COLO668 (cell line): ENCODE data around the gene STARD8.

Experiments used
- DNase-seq: peaks from one replicate; lab custom pipeline; 2025; ENCODE audit not compliant: unreplicated experiment; lab: John Stamatoyannopoulos, UW

Gene STARD8

DNA sequence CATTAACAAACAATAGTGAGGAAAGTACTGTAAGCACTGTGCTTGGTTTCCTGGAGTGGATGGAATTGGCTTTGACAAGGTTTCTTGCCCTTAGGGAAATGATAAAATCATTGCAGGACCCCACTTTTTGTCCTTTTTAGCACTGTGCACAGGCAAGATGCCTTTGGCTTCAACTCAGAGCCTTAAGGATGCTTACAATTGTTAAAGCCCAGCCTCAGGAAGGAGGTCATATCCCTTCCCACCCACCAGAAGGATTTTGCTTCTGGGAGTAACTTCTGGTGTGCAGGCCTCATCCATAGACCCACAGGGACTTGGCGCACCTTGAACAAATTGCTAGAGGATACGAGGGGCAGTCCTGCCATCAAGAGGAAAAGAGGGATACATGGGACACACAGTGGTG, 44.5 kb downstream of the STARD8 start:
- no peak for DNase-seq

DNA sequence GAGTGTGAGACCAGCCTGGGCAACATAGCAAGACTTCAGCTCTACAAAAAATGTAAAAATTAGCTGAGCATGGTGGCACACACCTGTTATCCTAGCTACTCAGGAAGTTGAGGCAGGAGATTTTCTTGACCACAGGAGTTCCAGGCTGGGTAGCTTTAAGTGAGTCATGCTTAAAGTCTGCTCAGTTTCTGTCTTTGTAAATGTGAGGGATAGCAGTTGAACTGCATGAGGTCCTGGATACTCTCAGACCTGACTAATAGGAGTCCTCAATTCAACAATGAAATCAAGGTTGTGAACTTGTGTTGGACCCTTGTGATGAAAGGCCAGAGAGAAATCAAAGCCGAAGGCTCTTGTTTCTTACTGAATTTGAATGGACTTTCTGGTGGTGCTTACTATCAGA, 45.2 kb downstream of the STARD8 start:
- no peak for DNase-seq

DNA sequence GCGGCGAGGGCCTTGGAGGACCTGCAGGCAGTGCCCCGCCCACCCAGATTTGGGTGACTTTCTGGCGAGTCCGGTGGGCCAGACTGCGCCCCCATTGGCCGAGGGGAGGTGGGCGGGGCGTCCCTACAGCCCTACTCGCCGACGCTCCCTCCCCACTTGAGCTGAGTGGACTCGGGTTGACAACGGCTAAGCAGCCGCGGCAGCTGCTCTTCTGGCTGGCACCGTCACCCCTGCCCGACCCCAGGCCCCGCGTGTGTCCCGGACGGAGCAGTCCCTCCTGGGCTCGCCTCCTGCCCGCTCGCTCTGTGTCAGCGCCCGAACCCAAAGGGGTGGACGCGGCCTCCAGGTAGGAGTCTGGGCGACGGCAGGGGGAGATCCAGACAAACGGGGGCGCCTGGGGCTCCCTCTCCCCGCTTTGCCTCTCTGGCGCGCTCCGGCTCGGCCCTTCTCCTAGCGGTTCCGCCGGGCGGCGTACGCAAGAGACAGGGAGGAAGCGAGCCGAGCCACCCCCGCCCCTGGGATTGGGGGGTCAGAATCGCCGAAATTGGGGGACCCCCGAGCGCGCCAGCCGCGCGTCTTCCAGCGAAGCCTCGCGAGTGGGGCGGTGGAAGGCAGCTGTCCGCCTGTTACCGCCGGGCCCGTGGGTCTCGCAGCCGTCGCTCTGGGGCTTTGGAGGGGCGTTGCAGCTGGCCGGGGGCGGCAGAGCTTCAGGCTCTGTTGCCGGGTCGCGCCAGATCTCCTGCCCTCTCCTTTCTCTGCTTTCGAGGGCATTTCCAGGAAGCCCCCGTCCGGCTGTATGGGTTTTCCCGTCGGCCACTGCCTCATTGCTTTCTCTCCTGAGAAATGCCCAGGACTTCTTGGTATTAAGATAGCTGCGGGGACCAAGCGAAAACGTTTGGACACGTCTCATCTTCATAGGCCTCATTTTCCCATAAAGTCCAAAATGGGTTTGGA, 46.3 kb downstream of the STARD8 start:
- no peak for DNase-seq

DNA sequence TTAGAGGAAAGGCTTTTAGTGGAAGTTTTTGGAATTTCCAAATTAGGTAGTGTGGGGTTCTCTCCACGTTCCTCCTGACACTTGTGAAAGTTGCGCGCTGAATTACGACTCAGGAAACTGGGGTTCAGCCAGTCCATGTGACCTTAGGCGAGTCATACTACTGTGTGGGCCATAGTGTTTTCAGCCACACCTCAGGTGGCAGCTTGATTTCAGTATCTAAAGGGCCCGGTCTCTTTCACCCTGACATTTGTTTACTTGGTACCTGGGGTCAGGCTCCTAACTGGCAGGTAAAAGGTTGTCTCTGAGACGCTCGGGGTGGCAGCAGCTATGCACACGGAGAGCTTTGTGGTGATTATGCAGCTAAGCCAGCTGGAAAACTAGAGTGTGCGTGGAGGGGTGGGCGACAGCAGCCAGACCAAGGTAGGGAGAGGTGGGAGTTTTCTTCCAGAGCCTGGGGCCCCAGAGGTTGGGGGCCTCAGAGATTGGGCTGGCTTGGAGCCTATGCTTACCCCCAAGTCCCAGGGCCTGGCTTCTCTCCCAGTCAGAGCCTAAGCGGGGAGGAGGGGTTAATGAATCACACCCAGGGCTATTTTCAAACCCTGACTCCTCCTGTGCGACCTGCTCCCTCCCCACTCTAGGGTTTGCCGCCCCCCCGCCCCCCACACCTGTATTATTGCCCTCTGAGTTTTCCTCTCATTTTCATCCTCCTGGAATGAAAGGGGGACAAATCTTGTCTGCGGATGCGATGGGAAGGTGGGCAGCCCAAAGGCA, 47.2 kb downstream of the STARD8 start:
- no peak for DNase-seq

DNA sequence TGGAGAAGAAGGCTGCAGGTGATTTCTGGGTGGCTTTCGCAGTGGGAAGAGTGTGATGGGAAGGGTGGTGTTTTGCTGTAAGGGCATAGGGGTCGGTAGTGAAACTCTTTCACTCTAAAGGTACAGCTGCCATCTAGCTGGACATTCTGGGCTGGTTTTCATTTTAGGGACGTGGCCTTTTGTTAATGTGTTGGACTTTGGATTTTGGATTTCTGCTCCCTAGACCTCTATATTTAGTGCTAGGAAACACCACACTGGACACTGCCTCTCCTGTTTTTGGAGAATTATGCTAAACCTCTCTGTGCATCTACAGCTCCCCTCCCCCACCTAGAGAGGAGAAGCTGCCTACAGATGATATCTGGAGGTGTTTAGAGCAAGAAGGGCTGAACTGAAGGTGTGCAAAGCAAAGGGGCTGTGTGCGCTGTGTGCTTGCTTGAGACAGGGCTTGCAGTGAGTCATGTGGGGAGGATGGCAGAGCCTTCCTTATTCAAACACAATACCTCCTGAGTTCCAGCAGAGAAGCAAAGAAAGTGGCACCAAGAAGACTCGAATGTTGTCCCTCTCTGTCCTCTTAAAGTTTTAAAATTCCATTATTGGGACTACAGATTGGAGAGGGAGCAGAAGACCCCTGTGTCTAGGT, 47.9 kb downstream of the STARD8 start:
- DNase-seq = no peak

DNA sequence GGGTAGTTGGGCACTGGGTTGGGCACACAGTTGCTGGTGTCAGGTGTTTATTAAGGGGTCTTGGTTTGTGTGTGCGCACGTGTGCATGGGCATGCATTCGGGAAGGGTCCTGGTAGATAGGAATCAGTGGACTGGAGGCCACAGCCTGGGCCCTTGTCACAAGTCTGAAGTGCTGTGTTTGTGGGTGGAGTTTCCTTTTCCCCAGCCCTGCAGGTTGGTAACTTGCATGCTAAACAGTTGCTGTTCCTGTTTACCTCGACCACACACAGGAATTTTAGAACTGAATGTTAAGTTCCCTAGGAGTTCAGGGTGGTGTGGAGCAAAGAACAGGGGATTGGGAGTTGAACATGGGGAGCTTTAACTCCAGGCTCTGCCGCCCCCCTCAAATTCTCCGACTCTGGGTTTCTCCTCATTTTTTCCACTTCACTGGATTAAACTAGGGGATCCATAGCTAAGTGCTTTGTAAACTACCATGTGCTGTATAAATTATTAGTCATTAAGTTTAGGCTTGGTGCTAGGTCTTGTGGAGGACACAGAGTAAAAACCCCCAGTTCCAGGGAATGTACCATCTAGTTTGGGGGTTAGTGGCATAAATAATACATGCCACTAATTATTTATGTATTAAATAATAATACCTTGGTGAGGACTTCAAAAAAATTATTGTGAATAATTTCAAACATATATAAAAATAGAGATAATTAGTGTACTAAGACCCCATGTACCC, 49.0 kb downstream of the STARD8 start:
- DNase-seq = no peak

DNA sequence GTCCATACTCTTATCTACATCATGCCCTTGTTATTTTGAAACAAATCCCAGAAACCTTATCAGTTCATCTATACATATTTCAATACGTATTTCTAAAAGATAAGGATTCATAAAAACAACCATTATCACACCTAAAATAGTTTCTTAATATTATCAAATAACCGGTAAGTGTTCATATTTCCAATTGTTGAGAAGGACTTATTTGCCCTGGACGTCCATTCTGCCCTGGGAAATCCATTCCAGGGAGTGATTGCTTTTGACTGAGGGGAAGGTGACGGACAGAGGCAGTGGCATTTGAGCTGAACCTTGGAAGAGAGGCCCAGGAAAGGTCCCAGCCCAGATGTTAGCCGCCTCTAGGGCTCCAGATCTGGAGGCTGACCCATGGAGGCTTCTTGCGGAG, 49.6 kb downstream of the STARD8 start:
- no peak for DNase-seq

DNA sequence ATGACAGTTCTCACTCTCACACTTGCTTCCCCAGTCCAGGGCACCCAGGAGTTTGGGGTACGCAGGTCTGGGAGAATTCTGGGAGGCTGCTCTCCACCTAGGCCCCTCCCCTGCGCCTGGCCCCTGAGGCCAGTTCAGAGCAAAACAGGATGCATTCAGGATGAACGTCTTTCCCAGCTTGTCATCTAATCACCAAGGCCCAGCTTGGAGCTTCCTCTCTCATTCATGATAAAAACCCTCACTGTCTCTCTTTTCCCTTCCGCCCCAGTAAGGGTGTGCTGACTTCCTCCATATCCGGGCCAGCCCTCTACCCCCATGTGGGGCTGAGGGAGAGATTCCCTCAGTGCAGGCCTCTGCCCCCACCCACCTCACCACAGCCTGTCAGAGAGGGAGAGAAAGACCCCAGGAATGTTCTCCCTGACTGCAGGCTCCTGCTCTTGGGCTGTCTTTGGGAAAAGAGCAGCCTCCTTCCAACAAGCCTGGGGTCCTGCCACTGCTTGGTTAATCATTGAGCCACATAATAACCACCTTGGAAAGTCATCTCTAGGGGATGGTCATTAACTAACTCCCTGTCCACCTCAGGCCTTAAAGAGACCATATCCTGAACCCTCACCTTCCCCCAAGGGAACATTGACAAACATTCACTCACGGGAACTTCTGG, 50.1 kb downstream of the STARD8 start:
- DNase-seq = no peak

DNA sequence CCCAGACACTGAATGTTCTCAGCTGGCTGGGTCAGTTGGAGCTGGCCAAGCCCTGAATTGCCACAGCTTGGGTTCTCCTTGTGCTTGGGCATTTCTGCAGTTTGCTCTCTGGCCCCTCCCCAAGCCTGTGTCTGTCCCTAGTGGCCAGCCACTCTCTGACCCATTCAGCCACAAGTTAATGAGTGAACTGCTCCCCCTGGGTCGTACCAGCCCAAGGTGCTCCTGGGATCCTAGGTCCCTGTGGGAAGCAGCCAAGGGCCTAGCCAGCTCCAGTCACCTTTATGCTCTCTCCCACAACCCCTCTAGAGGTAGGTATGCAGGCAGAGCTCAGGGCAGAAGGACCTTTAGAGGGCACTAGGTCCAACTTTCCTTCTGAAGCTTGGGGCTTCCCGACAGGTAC, 51.5 kb downstream of the STARD8 start:
- DNase-seq = no peak

DNA sequence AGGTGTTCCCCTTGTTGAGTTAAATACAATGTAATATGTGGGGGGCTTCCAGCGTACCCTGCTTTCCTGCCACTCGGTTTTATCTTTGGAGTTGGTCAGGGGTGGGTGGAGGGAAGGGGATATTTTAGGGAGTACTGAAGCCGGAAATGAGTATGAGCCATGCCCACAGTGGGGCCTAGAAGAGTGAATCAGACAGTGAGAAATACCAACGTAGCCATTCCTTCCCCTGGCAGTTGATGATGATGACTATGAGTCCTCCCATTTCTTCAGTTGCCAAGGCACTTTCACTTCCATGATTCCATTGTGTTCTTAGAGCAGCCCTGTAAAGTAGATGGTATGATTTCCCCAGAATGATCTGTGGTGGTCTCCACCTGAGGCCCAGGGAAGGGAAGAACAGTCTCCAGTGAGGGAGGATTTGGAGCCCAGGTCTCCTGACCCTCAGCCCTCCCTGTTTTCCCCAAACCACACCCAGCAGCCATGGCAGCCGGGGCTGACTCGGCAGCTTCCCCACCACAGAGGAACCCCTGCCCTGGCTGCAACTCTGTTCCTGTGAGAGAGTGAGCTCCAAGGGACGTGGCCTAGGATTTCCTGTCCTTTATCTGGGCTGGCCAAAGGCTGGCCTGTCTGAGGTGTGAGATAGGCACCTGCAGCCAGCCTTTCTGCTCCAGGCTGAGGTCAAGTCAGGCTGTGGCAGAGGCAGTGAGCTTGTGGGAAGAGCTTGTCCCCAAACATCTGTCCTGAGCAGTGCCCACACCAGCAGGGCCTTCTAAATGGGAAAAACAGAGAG, 52.7 kb downstream of the STARD8 start:
- DNase-seq = no peak

DNA sequence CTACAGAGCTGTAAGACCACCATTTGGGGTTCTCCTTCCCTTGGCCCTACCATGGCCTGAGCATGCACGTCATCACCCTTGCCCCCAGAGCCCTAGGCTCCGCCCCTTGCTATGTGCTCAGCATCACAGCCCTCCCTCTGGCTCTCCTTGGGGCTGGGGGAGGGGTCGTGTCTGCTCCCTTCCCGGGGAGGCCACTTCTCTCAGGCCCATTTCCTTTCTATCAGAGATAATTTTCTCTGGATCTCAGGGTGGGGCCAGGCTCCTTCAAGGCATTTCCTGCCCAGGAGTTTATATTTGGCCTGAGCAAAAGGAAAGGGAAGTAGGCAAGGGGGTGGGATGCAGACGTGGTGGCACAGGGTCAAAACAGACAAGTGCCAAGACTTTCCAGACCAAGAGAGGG, 55.9 kb downstream of the STARD8 start:
- DNase-seq = no peak

DNA sequence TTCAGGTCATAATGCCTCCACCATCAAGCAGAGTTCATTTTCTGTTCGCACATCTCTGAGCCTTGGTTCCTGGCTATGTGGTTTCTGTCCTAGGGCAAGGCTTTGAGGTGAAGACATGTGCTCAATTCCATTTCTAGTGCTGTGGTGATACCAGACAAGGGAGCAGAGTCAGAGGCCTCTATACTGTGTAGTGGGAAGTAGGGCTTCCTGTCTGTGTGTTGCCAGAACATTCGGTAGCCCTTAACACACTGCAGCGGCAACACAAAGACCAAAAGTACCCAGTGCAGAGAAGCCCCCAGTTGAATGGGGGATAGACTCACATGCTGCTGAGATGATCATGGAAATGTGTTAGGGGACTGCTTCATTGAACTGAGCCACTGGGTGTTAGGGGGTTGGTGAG, 56.4 kb downstream of the STARD8 start:
- DNase-seq = no peak

DNA sequence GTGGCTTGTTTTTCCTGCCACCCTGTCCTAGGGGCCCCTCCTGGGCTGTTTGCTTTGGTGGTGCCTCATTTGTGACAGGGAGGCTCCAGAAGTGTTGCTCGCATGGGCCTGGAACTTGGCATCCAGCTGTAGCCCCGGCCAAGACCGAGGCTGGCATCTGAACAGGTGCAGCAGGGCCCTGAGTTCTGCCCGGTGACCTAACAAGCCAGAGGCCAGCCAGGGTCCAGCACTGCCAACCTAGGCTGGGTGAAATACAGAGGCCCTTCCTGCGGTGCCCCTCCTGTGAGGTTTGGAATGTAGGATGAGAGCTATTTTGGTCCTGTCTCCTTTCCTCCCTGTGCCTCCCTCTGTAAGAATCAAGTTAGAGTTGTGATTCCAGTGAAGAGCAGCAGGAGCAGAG, 58.5 kb downstream of the STARD8 start:
- DNase-seq = no peak

DNA sequence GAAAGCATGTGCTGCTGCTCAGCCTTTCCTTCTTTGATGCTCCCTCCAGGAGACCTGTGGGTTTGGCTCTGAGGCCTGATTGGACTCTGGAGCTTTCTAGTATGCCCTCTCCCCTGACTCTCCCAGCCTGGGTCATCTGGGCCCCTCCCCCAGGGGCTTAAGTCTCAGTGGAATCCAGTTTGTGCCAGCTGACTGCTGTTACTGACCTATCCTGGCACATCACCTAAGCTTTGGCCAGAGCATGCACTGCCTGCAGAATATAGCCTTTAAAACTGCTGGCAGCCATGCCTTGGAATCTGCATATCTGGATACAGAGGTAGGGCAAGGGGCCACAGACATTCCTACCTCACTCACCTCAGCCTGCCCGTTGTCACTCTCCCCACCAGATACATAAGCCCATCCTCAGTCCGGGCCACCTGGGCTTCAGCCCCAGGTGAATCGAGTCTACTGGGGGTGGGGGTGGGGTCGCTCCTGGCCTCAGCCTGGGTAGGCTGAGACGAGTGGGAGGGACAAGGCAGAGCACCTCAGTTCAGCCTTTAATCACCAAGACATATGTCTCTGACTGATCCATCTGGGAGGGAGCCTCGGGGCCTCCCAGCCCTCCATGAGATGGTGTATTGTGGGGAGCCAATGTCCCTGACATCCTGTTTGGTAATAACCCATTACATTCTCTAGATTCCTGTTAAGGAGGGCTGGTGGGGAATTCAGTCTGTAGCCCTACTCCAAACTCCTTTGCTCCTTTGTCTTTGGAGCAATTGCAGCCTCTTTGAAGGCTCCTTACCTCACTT, 61.2 kb downstream of the STARD8 start:
- DNase-seq = no peak

DNA sequence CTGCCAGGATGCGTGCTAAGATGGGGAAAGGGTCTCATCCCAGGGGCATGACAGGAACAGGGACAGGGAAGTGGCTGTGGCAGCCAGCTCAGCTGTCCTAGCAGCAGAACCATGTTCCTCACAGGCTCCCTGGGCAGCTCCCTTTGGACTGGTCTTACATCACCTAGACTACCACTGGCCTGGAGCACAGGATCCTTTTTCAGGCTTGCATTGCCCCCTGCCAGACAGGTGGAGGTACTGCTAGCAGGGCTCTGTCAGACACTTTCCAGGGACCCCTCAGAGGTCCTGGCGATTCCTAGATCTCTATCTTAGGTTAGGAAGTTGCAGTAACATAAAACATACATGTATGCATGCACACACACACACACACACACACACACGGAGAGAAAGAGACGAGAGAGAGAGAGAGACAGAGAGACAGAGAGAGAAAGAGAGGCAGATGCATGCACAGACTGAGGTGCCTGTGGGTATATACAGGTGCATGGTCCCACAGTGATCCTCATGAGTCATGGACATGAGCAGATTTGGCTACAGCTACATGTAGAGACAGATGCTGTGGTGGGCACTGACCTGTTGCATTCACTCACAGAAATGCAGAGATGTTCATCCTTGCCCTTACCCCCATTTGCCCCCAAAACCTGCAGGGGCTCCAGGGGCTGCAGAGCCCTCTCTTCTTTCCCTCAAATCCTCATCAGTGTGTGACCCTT, 63.6 kb downstream of the STARD8 start:
- DNase-seq = peak; percentile 0

DNA sequence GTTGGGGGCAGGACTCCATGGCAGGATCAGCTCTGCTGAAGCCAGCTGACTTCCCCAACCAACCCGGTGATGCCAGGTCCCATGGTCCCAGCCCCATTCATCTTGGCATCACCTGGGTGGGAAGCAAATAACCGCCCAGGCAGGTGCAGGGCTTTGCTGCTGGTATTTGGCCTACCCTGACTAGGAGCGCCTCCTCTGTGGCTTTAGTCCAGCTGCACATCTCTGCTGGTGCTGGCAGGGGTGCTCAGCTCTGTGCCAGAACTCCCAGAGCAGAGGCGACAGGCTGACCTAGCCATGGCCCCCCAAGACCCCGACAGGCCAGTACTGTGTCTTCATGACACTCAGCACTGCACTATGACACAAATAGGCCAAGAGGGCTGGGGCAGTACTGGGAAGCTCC, 64.4 kb downstream of the STARD8 start:
- no peak for DNase-seq

DNA sequence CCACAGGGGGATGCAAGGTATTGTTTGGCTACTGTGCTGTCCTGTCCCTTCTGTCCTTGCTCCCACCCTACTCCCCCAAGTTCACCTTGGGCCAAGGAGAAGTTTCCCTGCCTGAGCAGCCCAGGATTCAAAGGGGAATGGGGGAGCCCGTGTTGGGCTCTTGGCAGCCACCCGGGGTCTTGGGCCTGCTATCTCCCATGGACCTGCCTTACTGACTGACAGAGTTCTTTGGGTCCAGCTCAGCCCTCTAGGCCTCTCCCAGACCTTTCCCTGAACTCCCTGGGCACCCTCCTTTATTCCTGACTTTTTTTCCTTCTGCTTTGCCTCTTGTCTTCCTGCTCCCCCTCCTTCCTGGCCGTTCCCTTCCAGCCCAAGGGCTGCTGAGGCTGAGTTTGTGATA, 67.4 kb downstream of the STARD8 start:
- DNase-seq = no peak

DNA sequence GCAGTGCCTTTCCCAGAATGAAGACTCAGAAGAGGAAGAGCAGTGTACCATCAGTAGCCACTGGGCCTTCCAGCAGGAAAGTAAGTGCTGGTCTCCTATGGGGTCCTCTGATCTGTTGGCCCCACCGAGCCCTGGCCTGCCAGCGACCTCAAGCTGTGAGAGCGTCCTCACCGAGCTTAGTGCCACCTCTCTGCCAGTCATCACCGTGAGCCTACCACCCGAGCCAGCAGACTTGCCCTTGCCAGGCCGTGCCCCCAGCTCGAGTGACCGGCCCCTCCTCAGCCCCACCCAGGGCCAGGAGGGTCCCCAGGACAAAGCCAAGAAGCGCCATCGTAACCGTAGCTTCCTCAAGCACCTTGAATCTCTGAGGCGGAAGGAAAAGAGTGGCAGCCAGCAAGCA, 69.7 kb downstream of the STARD8 start:
- no peak for DNase-seq
